Smooth muscle cell (in vitro differentiated cells): ENCODE results near the gene ZNF224. TPM values are rescaled to one million over a fixed set of nuclear protein-coding genes. Genes with fewer than 3 reads are reported as not detected.

Experiments used
- DNase-seq: peaks from one replicate; lab custom pipeline; 2025; ENCODE audit not compliant: unreplicated experiment; lab: John Stamatoyannopoulos, UW
- H2AFZ ChIP-seq: fragments of 200-600 bp; sonication (generic); 2 replicates; pipeline ENCODE4 v1.6.0; 2016; ENCODE audit warnings: antibody characterized with exemption, low read depth, mild to moderate bottlenecking
- H3F3A ChIP-seq: fragments of 200-600 bp; sonication (generic); 2 replicates; pipeline ENCODE4 v1.6.0; 2017; ENCODE audit warnings: antibody characterized with exemption, low read depth
- H3K27ac ChIP-seq: fragments of 200-600 bp; sonication (generic); 2 replicates; pipeline ENCODE4 v1.5.1; 2016; ENCODE audit warnings: low read depth, mild to moderate bottlenecking
- H3K27me3 ChIP-seq: fragments of 200-600 bp; sonication (generic); 2 replicates; pipeline ENCODE4 v1.6.1; 2016; ENCODE audit warnings: low read depth, mild to moderate bottlenecking
- H3K36me3 ChIP-seq: fragments of 200-600 bp; sonication (generic); 2 replicates; pipeline ENCODE4 v1.5.1; 2016; ENCODE audit warnings: low read depth
- H3K4me1 ChIP-seq: fragments of 200-600 bp; sonication (generic); 2 replicates; pipeline ENCODE4 v1.5.1; 2016; ENCODE audit warnings: low read depth
- H3K4me2 ChIP-seq: fragments of 200-600 bp; sonication (generic); 2 replicates; pipeline ENCODE4 v1.6.0; 2016; ENCODE audit warnings: mild to moderate bottlenecking
- H3K4me3 ChIP-seq: fragments of 200-600 bp; sonication (generic); 2 replicates; pipeline ENCODE4 v1.5.1; 2016; ENCODE audit warnings: mild to moderate bottlenecking
- H3K79me2 ChIP-seq: fragments of 200-600 bp; sonication (generic); 2 replicates; pipeline ENCODE4 v1.6.0; 2016; ENCODE audit warnings: low read depth, mild to moderate bottlenecking
- H3K9ac ChIP-seq: fragments of 200-600 bp; sonication (generic); 2 replicates; pipeline ENCODE4 v1.6.0; 2016; ENCODE audit warnings: low read depth
- H3K9me3 ChIP-seq: fragments of 200-600 bp; sonication (generic); replicated peaks from 2 replicates; pipeline ENCODE4 v1.5.1; 2016; ENCODE audit warnings: low read depth
- H4K20me1 ChIP-seq: fragments of 200-600 bp; sonication (generic); 2 replicates; pipeline ENCODE4 v1.6.0; 2016; ENCODE audit warnings: low read depth
- WGBS: methylation state at CpG from one replicate; pipeline ENCODE4 v1.1.7; 2016; ENCODE audit warnings: low lambda C conversion rate; 5-methylcytosine and 5-hydroxymethylcytosine counted together
- polyA plus RNA-seq: library from polyadenylated mRNA; unstranded; fragments of >200 nt; fragmentation: Nextera tagmentation; extraction: Ambion mirVana; gene quantifications from 2 replicates; pipeline ENCODE4 v1.2.1, GENCODE V29; 2016
- total RNA-seq: library from RNA; depleted of rRNA; stranded (reverse); fragments of >200 nt; gene quantifications from 2 replicates; pipeline ENCODE4 v1.2.3, GENCODE V29; 2014
- TF ChIP-seq, protein P1 (sequence below): fragments of 200-600 bp; sonication (generic); IDR thresholded peaks from 2 replicates; pipeline ENCODE4 v1.5.1; 2017; ENCODE audit warnings: borderline replicate concordance, mild to moderate bottlenecking, antibody characterized with exemption; ENCODE audit not compliant: insufficient read depth, poor library complexity, severe bottlenecking

ZNF224 gene
- 22.4 and 27.1 TPM in 2 replicates for total RNA-seq
- 7.3 and 19.1 TPM in 2 replicates for polyA plus RNA-seq

DNA sequence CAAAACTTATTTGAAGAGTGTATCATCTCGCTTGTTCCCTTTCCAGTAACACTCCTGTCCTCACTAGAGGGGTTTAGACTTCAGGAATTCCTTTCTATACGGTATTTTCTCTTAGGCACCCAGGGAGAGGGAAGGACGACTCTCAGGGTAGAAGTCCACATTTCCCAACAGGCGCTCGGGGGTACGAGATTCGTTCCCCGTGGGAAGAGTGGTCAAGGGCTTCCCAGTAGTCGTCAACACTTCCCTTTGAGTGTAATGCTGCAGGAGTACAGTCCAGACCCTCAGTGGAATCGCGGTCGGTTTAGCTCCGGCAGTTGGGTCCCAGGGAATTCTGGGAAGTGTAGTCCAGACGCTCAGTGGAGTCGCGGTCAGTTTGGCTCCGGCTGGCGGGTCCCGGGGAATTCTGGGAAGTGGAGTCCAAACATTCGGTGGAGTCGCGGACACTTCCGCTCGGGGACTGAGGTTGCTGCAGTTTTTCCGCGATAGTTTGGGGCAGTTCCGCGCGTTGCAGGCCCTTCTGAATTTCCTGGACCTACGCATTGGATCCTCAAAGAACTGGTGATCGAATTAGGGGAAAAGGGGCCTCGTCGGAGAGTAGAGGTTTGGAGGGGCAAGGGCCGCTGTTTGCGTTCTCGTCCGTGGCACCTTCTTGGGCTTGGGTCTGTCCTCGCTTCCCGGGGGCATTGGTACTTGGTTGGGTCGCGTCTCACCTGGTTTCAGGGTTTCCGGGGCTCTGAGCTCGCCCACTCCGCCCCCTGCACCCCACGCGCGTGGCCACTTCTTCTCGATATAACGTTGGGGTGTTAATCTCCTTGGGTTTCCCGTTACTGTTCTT is at the start of gene ZNF224:
ZNF224 (plus strand) TSS at position 431 of the 835 bp plus-strand sequence. CDS start 3,513 bp downstream, outside the sequence.
- Histone ChIP-seq H3K4me3 (peak within 1 kb of the TSS; percentile 92), H3K36me3 (no peaks in the 10 kb centered on the region), H3K27me3 (no peaks in the 10 kb centered on the region), H3K4me1 (peaks cover 15% of the 10 kb centered on the region), H3K4me2 (peak within 1 kb of the TSS; percentile 87), H3K9ac (peak within 1 kb of the TSS; percentile 66), H2AFZ (peak within 1 kb of the TSS; percentile 95), H3K27ac (no peak within 1 kb of the TSS), H3K79me2 (peaks cover 26% of the 10 kb centered on the region), H4K20me1 (peaks cover 4% of the 10 kb centered on the region), H3K9me3 (no peaks in the 10 kb centered on the region), H3F3A (no peaks in the 10 kb centered on the region)
- WGBS: 1% methylated on average over 50 of the region's 50 CpGs
- DNase-seq: peak; percentile 62
- TF ChIP-seq, protein P1, sequence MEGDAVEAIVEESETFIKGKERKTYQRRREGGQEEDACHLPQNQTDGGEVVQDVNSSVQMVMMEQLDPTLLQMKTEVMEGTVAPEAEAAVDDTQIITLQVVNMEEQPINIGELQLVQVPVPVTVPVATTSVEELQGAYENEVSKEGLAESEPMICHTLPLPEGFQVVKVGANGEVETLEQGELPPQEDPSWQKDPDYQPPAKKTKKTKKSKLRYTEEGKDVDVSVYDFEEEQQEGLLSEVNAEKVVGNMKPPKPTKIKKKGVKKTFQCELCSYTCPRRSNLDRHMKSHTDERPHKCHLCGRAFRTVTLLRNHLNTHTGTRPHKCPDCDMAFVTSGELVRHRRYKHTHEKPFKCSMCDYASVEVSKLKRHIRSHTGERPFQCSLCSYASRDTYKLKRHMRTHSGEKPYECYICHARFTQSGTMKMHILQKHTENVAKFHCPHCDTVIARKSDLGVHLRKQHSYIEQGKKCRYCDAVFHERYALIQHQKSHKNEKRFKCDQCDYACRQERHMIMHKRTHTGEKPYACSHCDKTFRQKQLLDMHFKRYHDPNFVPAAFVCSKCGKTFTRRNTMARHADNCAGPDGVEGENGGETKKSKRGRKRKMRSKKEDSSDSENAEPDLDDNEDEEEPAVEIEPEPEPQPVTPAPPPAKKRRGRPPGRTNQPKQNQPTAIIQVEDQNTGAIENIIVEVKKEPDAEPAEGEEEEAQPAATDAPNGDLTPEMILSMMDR: no peak

DNA sequence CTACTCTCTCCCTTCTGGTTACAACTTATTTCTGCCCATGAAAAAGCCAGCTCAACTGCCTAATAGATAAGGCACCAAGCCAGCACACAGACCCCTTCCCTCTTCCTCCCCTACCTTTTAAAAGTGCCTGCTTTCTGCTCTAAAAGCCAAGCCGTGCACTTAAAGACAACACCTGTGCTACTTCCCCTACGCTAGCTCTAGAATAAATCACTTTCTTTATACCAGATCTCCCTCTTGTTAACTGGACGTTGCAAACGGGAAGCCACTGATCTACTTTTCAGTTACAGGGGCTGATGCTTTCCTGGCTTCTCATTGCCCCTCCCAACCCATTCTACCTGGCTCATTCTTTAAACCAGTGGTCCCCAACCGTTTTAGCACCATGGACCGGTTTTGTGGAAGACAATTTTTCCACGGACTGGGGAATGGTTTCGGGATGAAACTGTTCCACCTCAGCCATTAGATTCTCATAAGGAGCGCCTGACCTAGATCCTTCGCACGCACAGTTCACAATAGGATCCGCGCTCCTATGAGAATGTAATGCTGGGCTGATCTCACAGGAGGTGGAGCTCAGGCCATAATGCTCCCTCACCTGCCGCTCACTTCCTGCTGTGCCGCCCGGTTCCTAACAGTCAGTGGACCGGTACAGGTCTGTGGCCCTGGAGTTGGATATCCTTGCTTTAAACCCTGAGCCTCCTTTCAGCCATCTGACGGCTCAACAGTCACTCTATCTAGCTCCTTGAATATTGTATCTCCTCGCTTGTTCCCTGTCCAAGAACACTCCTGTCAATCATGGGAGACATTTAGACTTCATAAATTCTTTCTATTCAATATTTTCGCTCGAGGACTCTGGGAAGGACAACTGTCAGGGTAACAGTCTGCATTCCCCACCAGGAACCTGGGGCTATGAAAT is 43.2 kb upstream of the ZNF224 start:
- no peak overlapping the region for H3K9ac ChIP-seq
- peaks cover 5% of the 10 kb centered on the region for H3K36me3 ChIP-seq

GRCh38 chr19:44051650-44052402 is 42.3 kb upstream of the ZNF224 start, which contains the start of gene ZNF223:
Gene ZNF223 (plus strand): TSS chr19:44052036. CDS start chr19:44055177, 3,141 bp downstream.
- Histone ChIP-seq H4K20me1 (no peaks in the 10 kb centered on the region), H3K79me2 (peaks cover 17% of the 10 kb centered on the region), H3K36me3 (peaks cover 5% of the 10 kb centered on the region), H3F3A (no peaks in the 10 kb centered on the region), H3K9me3 (no peaks in the 10 kb centered on the region), H3K27me3 (no peaks in the 10 kb centered on the region), H3K4me2 (peak within 1 kb of the TSS; percentile 96), H2AFZ (peak within 1 kb of the TSS; percentile 98), H3K4me3 (peak within 1 kb of the TSS; percentile 96), H3K9ac (peak within 1 kb of the TSS; percentile 91), H3K4me1 (peaks cover 8% of the 10 kb centered on the region), H3K27ac (peak within 1 kb of the TSS; percentile 53)
- DNase-seq: peak; percentile 32
- TF ChIP-seq, protein P1: no peak
- WGBS: 2% methylated on average over 37 of the region's 38 CpGs

More for the DNA sequence above, 43.2 kb upstream of the ZNF224 start:
- peaks cover 17% of the 10 kb centered on the region for H3K79me2 ChIP-seq
- TF ChIP-seq, protein P1: no peak
- DNase-seq: no peak
- peak overlapping the region; percentile 98 for H2AFZ ChIP-seq
- peak overlapping the region; percentile 96 for H3K4me3 ChIP-seq
- H3K27ac ChIP-seq: no peak overlapping the region
- H3K4me2 ChIP-seq: peak overlapping the region; percentile 96
- H3K9me3 ChIP-seq: no peaks in the 10 kb centered on the region
- peaks cover 8% of the 10 kb centered on the region for H3K4me1 ChIP-seq
- H4K20me1 ChIP-seq: no peaks in the 10 kb centered on the region
- no peaks in the 10 kb centered on the region for H3K27me3 ChIP-seq
- no peaks in the 10 kb centered on the region for H3F3A ChIP-seq
- 81% methylated on average over 21 of the region's 21 CpGs for WGBS
